ENCODE data around the gene NR1I2.

NR1I2 gene

DNA sequence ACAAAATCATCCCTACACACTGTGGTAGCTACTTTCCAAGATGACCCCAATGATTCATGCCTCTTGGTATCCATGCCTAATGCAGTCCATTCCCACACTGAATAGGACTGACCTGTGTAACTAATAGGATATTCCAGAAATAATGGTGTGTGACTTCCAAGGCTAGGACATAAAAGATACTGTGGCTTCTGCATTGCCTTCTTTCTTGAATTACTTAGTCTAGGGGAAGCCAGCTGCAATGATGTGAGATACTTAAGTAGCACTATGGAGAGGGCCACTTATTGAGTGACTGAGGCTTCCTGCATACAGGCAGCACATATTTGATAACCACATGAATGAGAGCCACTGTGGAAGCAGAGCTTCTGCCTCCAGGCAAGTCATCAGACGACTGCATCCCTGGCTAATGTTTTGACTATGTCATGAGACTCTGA is 50.1 kb downstream of the NR1I2 start:
- DNase-seq (ENCODE audit: low spot score), result no peak
- TF ChIP-seq, protein P1, sequence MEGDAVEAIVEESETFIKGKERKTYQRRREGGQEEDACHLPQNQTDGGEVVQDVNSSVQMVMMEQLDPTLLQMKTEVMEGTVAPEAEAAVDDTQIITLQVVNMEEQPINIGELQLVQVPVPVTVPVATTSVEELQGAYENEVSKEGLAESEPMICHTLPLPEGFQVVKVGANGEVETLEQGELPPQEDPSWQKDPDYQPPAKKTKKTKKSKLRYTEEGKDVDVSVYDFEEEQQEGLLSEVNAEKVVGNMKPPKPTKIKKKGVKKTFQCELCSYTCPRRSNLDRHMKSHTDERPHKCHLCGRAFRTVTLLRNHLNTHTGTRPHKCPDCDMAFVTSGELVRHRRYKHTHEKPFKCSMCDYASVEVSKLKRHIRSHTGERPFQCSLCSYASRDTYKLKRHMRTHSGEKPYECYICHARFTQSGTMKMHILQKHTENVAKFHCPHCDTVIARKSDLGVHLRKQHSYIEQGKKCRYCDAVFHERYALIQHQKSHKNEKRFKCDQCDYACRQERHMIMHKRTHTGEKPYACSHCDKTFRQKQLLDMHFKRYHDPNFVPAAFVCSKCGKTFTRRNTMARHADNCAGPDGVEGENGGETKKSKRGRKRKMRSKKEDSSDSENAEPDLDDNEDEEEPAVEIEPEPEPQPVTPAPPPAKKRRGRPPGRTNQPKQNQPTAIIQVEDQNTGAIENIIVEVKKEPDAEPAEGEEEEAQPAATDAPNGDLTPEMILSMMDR (IDR thresholded peaks at IDR 0.05; ENCODE audit: borderline replicate concordance, control extremely low read depth, extremely low read depth, insufficient read depth, missing control alignments), result no peak
- in situ Hi-C loops (cut with MboI; ENCODE audit: low sequenced_read_pairs, unreplicated experiment), result no loop called here

DNA sequence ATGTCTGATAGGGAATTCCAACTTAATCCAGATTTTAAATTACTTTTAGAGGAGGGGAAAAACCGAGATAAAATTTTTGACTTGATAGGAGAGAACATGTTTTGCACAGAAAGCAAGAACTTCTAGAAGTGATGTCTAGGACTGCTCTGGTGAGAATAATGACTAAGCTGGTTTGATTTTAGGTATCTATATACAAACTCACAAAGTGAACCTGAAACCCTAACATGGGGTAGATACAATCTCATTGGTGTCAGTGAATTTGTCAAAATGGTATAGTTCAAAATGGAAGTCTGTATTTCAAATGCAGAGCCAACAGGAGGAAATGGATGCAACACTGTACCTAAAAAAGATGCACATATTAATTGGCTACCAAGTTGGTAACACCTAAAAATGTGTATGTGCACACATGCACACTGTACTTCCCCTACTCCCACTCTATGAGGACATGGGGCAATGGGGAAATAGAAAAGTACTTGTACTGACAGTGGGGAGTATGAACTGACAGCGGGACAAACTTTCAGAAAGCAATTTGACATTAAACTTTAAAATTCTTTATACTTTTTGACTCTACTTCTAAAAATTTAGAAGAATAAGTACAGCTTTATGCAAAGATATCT is 53.0 kb downstream of the NR1I2 start:
- no peak for DNase-seq (ENCODE audit: low spot score)
- in situ Hi-C loops (cut with MboI; ENCODE audit: low sequenced_read_pairs, unreplicated experiment), result no loop called here
- TF ChIP-seq, protein P1 (IDR thresholded peaks at IDR 0.05; ENCODE audit: borderline replicate concordance, control extremely low read depth, extremely low read depth, insufficient read depth, missing control alignments), result no peak

DNA sequence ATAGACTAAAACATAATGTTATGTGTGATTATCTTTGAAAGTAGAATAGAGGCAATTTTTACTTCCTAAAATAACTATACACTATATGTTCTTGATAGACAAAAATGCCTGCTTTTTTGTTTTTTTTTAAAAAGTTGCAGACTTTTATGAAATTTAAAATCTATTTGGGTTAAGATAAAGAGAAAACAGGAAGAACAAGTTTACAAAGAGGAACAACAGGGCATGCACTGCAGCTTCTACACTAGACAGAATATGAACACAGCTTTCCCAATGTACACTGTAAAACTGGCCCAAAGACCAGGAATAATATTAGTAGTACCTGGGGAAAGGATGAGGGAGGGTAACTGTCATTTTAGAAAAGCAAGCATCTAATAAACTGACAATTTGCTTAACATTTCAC is 53.7 kb downstream of the NR1I2 start:
- TF ChIP-seq, protein P1 (IDR thresholded peaks at IDR 0.05; ENCODE audit: borderline replicate concordance, control extremely low read depth, extremely low read depth, insufficient read depth, missing control alignments), result no peak
- DNase-seq (ENCODE audit: low spot score), result no peak
- in situ Hi-C loops (cut with MboI; ENCODE audit: low sequenced_read_pairs, unreplicated experiment), result no loop called here

DNA sequence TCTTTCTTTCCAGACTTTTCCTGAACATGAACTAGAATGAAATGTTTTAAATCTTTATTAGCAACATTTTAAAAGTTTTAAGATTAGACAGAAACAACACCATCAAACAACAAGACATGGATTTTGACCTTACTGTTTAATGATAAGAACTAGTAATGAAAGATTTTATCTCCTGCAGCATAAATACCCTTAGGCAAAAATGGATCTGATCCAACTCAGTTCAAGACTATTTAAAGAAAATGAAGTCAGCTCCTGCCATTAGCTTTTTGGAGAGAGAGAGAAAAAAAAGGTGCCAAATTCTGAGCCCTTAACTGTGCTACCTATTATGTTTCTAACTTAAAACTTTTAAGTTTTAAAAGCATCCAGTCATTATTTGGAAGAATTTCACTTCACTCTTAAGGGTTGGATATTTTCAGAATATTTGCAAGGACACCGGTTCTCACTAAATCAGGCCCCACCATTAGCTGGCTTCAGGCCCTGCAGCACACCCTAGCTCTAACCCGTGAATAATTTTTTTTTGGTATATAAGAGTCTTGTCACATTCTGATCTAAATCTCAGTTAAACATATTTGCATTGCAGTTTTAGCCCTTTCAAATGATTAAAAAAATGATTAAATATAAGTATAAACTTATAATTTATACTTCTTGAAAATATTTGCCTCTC is 60.0 kb downstream of the NR1I2 start:
- TF ChIP-seq, protein P1 (IDR thresholded peaks at IDR 0.05; ENCODE audit: borderline replicate concordance, control extremely low read depth, extremely low read depth, insufficient read depth, missing control alignments), result no peak
- no peak for DNase-seq (ENCODE audit: low spot score)
- in situ Hi-C loops (cut with MboI; ENCODE audit: low sequenced_read_pairs, unreplicated experiment), result no loop called here

DNA sequence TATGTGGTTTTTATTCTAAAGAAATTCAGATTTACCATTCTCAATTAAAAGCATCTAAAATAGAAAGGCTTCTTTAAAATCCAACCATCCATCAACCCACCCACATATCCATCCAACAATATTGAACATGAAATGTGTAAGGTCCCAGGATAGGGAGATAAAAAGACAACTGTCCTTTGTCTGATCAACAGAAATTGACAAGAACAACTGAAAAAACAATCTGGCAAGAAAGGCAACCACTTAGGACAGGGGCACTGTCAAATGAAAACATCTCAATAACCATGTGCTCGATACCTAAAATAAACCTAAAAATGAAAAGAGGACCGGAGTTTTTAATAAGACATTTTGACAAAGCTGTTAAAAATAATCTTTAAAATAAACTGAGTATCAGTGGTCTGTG is 67.2 kb downstream of the NR1I2 start:
- in situ Hi-C loops (cut with MboI; ENCODE audit: low sequenced_read_pairs, unreplicated experiment), result no loop called here
- no peak for DNase-seq (ENCODE audit: low spot score)
- TF ChIP-seq, protein P1 (IDR thresholded peaks at IDR 0.05; ENCODE audit: borderline replicate concordance, control extremely low read depth, extremely low read depth, insufficient read depth, missing control alignments), result no peak

DNA sequence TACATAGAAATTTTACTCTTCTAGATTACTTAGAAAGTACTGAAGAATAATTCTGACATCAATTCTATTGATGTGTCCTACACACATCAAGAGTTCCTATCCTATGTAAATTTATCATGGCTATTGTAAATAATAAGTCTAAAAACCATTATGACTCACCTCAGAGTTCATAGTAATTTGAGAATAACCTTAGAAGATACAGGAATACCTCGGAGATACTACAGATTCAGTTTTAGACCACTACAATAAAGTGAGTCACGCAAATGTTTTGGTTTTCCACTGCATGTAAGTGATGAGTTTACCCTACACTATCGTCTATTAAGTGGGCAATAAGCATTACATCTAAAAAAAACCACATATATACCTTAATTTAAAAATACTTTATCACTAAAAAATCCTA is 74.8 kb downstream of the NR1I2 start:
- no peak for DNase-seq (ENCODE audit: low spot score)
- in situ Hi-C loops (cut with MboI; ENCODE audit: low sequenced_read_pairs, unreplicated experiment), result no loop called here
- TF ChIP-seq, protein P1 (IDR thresholded peaks at IDR 0.05; ENCODE audit: borderline replicate concordance, control extremely low read depth, extremely low read depth, insufficient read depth, missing control alignments), result no peak
